ENCODE measurements around the gene HYDIN. TPM values are rescaled to one million over a fixed set of nuclear protein-coding genes. Genes with fewer than 3 reads are reported as not detected.

HYDIN gene
- total RNA-seq, 1 experiment from 2014 or later: not detected

DNA sequence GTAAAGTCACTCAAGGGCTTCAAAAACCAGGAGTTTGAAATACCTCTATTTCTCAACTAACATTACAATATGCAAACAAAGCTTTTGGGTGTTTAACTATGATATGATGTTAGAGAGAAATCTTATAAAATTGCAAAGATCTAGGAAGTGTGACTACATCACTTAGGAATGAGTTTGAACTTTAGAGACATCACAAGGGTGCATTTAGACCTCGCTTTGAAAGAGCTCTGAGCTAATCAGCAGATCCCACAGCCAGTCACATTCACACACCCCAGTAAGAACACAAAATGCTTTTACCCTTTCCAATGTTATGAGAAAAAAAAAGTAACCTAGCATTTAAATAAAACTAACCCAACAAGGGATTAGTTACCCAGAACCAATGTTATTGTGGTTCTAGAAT, 45.2 kb downstream of the HYDIN start:
- no peaks in the 10 kb centered on the region for H3K4me1 ChIP-seq (ENCODE audit: control insufficient read depth in 1 of 2, insufficient read depth in 2 of 2, low read length in 2 of 2)
- no peak overlapping the region for H3K4me3 ChIP-seq (replicated peaks in 1 of 2; ENCODE audit: low read depth in 1 of 2, low read length in 2 of 2)
- no peak overlapping the region for H3K4me2 ChIP-seq (ENCODE audit: low read length)
- H3K9ac ChIP-seq (ENCODE audit: low read length): no peak overlapping the region
- no TSS peak for BruUV-seq (replicated peaks)
- H3K79me2 ChIP-seq (ENCODE audit: insufficient read depth, low read length): no peaks in the 10 kb centered on the region
- H3K9me2 ChIP-seq (ENCODE audit: insufficient read depth): no peaks in the 10 kb centered on the region
- TF ChIP-seq MAX (IDR thresholded peaks at IDR 0.05) (no peak), EZH2 (IDR thresholded peaks at IDR 0.05) (no peak), CEBPB (IDR thresholded peaks at IDR 0.05; ENCODE audit: low read depth) (no peak), CTCF (IDR thresholded peaks at IDR 0.05 in 2 of 3, conservative IDR thresholded peaks at IDR 0.05 in 1 of 3; ENCODE audit: borderline replicate concordance in 1 of 3, insufficient read depth in 1 of 3, low read depth in 2 of 3, low read length in 2 of 3) (no peak), SRF (IDR thresholded peaks at IDR 0.05; ENCODE audit: low read depth) (no peak), EGR1 (IDR thresholded peaks at IDR 0.05; ENCODE audit: low read depth) (no peak), FOSL1 (IDR thresholded peaks at IDR 0.05; ENCODE audit: low read depth) (no peak), YY1 (IDR thresholded peaks at IDR 0.05; ENCODE audit: extremely low read depth, insufficient replicate concordance, low read depth, low read length) (no peak)
- H2AFZ ChIP-seq (ENCODE audit: low read depth, low read length, poor library complexity, severe bottlenecking): no peak overlapping the region
- no peaks in the 10 kb centered on the region for H3K9me3 ChIP-seq (ENCODE audit: control insufficient read depth in 1 of 2, insufficient read depth in 1 of 2, low read depth in 1 of 2, low read length in 2 of 2)
- no peak overlapping the region for H3K27ac ChIP-seq (ENCODE audit: low read depth, low read length)
- ATAC-seq: no peak
- intact Hi-C loops (cut with micrococcal nuclease): no loop called here
- H3K36me3 ChIP-seq (ENCODE audit: control insufficient read depth in 1 of 2, insufficient read depth in 2 of 2, low read length in 2 of 2): no peaks in the 10 kb centered on the region
- no peaks in the 10 kb centered on the region for H4K20me1 ChIP-seq (ENCODE audit: insufficient read depth)
- DNase-seq (ENCODE audit: low read depth, low spot score): no peak
- RAD21 ChIA-PET (ENCODE audit: low non-redundant PET in 1 of 2, low total read pairs in 2 of 2, uncharacterized antibody in 2 of 2, unreplicated experiment in 2 of 2): no interaction called here
- POLR2A ChIA-PET: no interaction called here
- CTCF ChIA-PET: no interaction called here
- peaks cover 33% of the 10 kb centered on the region for H3K27me3 ChIP-seq (ENCODE audit: insufficient read depth, low read length)

DNA sequence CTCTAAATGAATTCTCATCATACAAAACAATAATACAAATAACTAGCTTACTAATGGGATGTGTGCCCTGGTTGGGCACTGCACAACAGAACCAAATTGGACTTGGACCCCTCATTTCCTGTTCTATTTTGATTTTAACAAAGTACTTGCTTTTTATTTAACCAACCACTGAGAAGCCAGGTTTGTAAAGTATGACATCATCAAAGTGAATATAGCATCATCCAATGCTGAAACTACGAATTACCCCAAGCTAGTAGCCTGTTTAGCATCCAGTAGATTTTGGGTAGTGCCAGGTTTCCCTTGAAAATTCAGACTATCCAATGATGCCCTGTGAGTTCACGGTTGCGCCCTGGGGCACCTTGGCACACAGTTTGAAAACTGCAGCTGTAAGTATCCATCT, 51.0 kb downstream of the HYDIN start:
- Histone ChIP-seq H3K27ac (ENCODE audit: low read depth, low read length) (no peak overlapping the region), H3K9me3 (ENCODE audit: control insufficient read depth in 1 of 2, insufficient read depth in 1 of 2, low read depth in 1 of 2, low read length in 2 of 2) (no peaks in the 10 kb centered on the region), H3K4me3 (replicated peaks in 1 of 2; ENCODE audit: low read depth in 1 of 2, low read length in 2 of 2) (no peak overlapping the region), H3K9ac (ENCODE audit: low read length) (no peak overlapping the region), H3K36me3 (ENCODE audit: control insufficient read depth in 1 of 2, insufficient read depth in 2 of 2, low read length in 2 of 2) (no peaks in the 10 kb centered on the region), H3K4me1 (ENCODE audit: control insufficient read depth in 1 of 2, insufficient read depth in 2 of 2, low read length in 2 of 2) (no peaks in the 10 kb centered on the region), H3K79me2 (ENCODE audit: insufficient read depth, low read length) (no peaks in the 10 kb centered on the region), H3K27me3 (ENCODE audit: insufficient read depth, low read length) (peaks cover 18% of the 10 kb centered on the region; the same call in 1 of the 2 replicates), H3K9me2 (ENCODE audit: insufficient read depth) (no peaks in the 10 kb centered on the region), H2AFZ (ENCODE audit: low read depth, low read length, poor library complexity, severe bottlenecking) (no peak overlapping the region), H4K20me1 (ENCODE audit: insufficient read depth) (no peaks in the 10 kb centered on the region), H3K4me2 (ENCODE audit: low read length) (no peak overlapping the region)
- ChIA-PET POLR2A (no interaction called here), RAD21 (ENCODE audit: low non-redundant PET in 1 of 2, low total read pairs in 2 of 2, uncharacterized antibody in 2 of 2, unreplicated experiment in 2 of 2) (no interaction called here), CTCF (no interaction called here)
- DNase-seq (ENCODE audit: low read depth, low spot score) (no peak), ATAC-seq (no peak)
- no peak for TF ChIP-seq POLR2AphosphoS5 (IDR thresholded peaks at IDR 0.05; ENCODE audit: low read depth, low read length)
- TF ChIP-seq MAX (IDR thresholded peaks at IDR 0.05): no peak
- no peak for TF ChIP-seq JUND (IDR thresholded peaks at IDR 0.05)
- no peak for TF ChIP-seq CBX3 (IDR thresholded peaks at IDR 0.05; ENCODE audit: low read depth)
- no peak for TF ChIP-seq FOSL1 (IDR thresholded peaks at IDR 0.05; ENCODE audit: low read depth)
- no peak for TF ChIP-seq EZH2 (IDR thresholded peaks at IDR 0.05)
- no peak for TF ChIP-seq ZFX (IDR thresholded peaks at IDR 0.05)
- TF ChIP-seq SIN3A (IDR thresholded peaks at IDR 0.05; ENCODE audit: low read depth): no peak
- no peak for TF ChIP-seq ZBTB33 (IDR thresholded peaks at IDR 0.05; ENCODE audit: extremely low read depth, insufficient replicate concordance, low read length)
- TF ChIP-seq SP1 (IDR thresholded peaks at IDR 0.05; ENCODE audit: low read depth): no peak
- TF ChIP-seq ATF3 (IDR thresholded peaks at IDR 0.05): no peak
- no peak for TF ChIP-seq RAD21 (IDR thresholded peaks at IDR 0.05; ENCODE audit: low read depth)
- TF ChIP-seq ZNF274 (IDR thresholded peaks at IDR 0.05; ENCODE audit: low read depth, low read length): no peak
- intact Hi-C loops (cut with micrococcal nuclease): no loop called here
- BruUV-seq (replicated peaks): no TSS peak
